GM18502 (cell line): Measurements from ENCODE around the gene APOL3.
"Not testable (repeated sequence)": the region's sequence is repeated elsewhere in the genome, so short reads cannot be mapped to it uniquely, and the experiment has no call there.

Experiments
- ATAC-seq: cut with Tn5 transposase; IDR thresholded peaks from one replicate; pipeline ENCODE4 v1.9.1; 2021; ENCODE audit warnings: mild to moderate bottlenecking; ENCODE audit not compliant: unreplicated experiment, poor library complexity

The APOL3 gene

DNA sequence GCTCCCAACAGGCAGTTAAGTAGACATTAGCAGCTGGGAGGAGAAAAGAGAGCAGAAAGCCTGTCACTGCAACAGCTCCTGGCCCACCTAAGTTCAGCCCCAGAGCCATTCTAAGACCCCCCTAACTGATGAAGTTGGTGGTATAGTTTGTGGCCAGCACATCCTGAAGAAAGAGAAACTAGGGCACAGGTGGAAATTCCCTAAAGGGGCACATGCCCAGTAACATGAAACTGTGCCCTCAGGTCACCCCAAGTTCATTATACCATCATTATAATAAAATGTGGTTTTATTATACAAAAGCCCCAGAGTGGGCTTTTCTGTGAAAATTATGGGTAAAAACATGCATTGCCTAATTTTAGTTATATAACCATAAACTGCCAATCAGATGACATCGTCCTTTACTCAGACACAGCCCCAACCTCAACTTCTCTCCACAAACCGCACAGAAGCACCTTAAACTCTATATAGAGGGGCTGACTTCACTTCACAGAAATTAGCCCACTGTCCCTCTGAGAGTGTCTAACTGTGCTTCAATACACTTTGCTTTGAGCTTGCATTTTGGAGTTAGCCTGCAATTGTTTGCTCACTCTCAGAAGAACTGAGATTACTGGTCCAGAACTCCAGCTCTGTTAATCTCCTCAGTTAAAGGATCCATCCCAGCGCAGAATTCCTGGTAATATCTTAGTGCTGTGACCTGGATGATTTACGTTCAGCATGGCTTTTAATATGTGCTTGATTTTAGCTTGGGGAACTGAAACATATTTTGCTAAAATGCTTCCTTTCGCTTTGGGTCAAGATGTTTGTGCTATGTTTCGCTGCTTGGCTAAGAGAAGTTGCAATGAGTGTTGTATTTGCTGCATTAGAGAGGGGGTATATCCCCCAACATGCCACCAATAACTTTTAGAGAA lies 1.8 kb upstream of the APOL3 start:
- peak; percentile 62 for ATAC-seq

DNA sequence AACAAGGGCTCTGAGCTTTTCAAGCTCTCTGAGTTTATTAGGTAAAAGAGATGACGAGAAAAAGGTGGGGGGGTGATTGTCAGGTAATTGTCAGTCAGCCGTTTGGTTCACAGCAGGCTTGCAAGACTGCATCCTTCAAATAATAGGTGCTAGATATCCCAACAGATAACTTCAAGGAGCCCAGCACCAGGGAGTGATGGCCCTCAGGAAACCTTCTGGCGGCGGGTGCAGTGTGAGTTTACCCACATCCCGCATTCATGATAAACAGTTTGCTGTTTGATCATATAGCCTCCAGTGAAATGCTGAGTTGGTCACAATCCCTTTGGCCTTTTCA lies 1.2 kb upstream of the APOL3 start:
- not testable (repeated sequence) for ATAC-seq

DNA sequence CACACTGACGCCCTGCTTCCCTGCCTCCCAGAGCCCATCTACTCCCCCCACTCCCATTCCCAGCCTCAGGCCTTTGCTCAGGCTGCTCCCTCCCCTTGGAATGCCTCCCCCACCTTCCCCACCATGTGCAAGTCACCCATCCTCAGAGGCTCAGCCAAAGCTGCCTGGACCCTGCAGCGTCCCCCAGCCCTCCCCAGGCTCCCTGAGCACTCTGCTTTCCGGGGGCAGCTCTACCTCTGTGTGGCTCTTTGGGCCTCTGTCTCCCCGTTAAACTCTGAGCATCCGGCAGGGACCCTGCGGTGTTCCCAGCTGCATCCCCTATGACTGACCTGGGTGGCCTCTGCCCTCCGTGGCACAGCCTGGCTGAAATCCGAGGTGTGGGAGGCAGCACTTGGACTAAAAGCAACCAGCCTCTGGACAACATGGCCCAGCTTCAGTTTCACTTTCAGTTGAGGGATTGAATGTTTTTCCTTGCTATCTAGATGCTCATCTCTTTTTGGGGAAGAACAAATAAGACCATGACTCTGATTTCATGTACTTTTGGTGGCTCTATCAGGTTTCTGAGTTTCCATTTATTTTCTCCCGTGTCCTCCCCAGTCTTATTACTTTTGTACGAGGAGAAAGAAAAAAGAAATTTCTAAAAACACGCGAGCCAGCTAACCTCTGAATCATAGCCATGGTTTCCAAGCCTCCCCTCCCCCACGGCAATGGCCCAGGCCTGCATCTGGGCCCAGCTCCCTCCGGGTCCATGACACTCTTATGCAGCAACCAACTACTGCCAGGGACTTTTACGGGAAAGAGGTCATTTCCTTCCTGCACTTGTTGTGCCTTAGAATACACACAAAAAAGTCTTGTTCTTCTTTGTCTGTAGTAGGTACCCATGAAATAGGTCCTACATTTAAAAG lies 3.8 kb downstream of the APOL3 start:
- no peak for ATAC-seq

DNA sequence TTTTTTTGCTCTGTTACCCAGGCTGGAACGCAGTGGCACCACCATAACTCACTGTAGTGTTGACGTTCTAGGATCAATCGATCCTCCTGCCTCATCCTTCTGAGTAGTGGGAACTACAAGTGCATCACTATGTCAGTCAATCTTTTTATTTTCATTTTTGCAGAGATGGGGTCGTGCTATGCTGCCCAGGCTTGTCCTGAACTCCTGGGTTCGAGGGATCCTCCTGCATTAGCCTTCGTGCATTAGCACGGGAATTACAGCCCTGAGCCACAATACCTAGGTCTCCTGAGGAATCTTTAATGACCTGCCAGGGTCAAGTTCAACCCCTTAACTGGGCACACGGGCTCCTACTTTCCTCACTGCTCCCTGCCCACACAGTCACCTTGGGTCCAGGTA lies 4.4 kb downstream of the APOL3 start:
- ATAC-seq, result no peak

DNA sequence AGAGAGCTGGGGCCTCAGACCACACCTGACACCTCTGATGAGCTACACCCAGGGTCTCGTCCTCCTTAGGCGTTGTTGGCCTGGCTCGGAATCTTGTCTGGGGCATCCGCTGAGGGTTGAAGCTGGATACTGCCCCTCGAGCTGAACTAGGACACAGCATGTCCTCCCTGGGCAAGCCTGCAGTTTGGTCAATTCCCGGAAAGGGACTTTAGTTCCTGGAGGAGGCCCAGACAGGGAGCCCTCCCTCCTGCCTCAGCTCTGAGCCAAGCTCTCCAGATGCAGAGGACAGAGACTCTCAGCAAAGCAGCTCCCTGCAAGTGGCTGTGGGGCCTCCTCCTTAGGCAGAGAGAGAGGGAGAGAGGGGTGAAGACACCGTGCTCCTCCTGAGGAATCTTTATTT lies 4.9 kb downstream of the APOL3 start:
- ATAC-seq, result no peak

DNA sequence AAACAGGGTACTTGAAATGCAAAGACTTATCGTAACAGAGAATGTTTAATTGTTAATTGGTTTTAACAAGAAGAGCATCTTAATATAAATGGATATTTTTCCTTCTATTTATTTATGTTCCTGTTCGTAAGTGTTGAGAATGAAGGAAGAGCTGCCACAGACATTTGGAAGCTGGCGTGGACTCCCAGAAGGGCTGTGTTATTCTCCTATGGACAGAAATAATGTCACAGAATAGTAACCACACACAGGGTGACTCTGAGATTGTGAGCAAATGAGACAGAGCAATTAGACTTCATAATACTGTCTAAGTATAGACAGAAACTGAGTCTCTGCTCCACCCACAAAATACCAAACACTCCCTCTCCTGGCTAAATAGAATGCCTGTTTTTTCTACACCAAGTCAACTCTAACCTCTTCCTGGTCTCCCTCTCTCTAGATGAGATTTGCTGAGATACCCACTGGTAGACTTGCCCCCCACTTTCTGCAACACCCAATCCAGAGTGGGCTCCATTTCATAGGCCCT lies 6.1 kb downstream of the APOL3 start:
- ATAC-seq, result no peak

DNA sequence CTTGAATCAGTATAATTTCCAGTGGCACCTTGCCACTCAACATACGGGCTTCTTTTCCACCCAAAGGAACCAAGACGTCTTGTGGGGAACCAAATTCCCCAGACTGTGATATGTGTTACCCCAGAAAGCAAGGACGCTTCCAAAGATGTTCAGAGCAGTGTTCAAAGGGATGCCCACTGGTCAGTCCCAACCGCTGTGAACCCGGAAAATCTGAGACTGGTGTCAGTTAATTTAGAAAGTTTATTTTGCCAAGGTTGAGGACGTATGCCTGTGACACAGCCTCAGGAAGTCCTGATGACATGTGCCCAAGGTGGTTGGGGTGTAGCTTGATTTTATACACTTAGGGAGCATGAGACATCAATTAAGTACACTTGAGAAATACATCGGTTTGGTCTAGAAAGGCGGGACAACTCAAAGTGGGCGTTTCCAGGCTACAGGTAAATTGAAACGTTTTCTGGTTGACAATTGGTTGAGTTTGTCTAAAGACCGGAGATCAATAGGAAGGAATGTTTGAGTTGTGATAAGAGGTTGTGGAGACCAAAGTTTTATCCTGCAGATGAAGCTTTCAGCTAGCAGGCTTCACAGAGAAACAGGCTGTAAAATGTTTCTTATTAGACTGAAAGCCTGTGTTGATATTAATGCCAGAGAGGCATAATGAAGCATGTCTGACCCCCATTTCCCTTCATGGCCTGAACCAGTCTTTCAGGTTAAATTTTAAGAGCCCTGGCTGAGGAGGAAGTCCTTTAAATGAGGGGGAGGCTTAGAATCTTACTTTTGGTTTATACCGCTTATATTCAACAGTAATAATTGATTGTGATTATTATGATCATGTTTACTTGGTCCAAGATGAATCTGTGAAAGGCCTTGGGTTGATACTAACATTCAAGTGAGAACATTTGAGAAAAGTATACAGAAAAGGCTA lies 6.8 kb downstream of the APOL3 start:
- no peak for ATAC-seq

DNA sequence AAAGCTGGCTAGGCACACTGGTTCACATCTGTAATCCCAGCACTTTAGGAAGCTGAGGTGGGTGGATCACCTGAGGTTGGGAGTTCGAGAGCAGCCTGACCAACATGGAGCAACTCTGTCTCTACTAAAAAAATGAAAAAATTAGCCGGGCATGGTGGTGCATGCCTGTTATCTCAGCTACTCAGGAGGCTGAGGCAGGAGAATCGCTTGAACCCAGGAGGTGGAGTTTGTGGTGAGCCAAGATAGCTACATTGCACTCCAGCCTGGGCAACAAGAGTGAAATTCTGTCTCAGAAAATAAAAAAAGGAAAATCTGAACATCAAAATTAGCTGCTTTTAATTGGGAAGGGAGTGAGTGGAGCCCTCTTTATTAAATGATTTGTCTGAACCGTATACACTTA lies 7.7 kb downstream of the APOL3 start:
- not testable (repeated sequence) for ATAC-seq

DNA sequence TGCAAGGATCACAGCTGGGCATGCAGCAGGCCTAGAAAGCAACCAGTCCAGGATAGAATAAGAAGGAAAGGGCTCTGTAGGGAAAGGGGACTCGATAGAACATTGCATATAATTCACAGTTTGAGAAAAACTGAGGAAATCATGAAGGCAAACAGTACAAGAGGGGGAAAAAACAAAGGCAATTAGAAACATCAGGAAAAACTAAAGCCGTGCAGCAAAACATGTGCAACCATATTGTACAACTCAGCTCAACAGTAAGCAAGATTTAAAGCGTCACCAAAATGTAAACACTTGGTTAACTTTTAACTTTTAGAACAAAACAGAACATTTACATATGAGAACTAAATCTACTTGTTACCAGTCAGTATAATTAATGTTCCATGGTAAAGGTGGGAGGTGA lies 8.5 kb downstream of the APOL3 start:
- no peak for ATAC-seq

DNA sequence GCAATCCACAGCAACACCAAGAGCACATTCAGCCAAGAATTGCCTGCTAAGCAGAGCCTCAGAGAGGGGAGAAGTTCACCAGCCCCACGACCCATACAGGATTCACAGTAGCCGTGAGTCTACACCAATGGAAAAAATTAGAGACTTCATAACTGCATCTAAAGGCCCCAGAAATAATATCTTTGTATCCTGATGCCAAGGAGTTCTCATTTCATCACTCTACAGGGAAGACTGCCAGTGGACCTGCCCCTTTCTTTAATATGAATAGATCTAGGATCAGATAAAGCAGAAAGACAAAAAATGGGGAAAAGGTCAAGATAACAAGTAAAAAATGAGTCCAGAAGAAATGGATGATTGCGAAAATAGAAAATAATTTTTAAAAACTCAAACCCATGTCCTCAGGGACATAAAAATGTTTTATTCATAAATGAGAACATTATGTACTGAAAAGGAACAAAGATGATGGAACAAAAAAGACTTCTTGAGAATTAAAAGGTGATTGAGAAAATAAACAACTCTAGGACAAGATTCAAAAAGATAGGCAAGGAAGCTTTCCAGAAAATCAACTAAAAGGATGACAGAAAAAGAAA lies 9.5 kb downstream of the APOL3 start:
- no peak for ATAC-seq

DNA sequence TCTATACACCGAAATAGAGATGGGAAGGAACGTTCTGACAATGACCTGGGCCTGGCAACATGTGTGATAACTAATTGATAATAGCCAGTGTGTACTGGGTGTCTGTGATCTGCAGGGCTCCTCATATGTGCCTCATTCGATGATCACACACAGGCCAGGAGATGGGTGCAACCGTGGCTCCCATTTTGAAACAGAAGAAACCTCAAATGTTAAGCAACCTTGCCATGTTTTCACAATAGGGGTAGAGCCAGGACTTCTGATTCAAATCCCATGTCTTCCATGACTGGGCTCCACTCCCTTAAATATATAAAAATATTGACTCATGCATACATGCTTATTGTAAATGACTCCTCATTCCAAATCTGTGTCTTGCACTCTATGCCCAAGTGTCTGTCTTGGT lies 11.1 kb downstream of the APOL3 start:
- ATAC-seq, result no peak

DNA sequence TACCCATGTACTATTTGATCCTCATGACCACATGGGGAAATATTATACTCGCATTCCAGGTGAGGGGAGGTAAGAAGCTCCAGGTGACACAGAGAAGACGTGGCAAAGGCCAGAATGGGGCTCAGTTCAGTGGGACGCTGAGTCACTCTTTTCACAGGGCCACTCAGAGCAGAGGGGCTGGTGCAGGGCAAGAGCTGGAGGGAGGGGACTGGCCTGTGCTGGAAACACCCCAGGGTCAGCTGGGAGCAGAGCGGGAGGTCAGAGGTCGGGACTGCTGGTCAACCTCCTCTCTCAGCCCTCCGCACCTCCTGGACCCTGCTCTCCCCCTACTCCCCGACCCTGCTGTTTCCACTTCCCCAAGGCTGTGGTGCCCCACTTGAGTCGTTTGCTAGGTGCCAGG lies 12.1 kb downstream of the APOL3 start:
- no peak for ATAC-seq

DNA sequence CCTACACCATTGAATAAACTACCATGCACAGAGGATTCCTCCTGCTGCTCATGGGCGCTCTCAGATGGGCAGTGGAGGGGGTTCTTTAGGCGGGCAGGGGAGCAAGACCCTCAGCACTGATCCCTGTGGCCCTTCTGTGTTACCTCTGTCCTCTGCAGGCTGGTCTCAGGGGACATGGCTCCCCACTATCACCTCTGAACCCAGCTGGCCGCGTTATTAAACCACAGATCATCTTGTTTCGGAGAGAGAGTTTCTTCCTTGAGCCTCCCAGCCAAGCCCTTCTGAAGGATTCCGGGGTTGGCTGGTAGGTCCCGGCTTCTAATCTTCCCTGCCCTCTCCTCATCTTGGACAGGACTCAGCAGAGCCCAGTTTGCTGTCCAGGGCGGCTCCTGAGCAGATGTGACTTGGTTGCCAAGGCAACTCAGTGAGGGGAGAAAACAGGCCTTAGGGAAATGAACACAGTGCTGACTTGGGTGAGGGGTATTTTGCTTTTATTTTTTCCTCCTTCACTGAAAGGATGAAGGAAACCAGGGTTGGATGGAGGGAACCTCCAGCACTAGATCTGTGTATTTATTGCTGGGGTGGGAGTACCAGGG lies 13.3 kb downstream of the APOL3 start:
- no peak for ATAC-seq

DNA sequence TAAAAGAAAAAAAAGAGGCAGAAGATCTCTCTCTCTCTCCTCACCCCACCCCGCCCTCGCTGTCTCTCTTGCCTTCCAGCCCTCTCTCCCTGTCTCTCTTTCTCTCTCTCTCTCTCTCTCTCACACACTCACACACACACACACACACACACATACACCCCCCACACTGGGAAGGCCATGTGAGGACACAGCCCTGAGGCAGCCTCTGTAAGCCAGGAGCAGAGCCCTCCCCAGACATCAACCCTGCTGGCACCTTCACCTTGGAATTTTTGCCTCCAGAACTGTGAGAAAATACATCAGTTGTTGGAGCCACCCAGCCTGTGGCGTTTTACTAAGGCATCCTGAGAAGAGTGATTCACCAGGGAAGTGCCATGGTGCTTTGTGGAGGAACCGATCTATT lies 14.7 kb downstream of the APOL3 start:
- ATAC-seq, result no peak

DNA sequence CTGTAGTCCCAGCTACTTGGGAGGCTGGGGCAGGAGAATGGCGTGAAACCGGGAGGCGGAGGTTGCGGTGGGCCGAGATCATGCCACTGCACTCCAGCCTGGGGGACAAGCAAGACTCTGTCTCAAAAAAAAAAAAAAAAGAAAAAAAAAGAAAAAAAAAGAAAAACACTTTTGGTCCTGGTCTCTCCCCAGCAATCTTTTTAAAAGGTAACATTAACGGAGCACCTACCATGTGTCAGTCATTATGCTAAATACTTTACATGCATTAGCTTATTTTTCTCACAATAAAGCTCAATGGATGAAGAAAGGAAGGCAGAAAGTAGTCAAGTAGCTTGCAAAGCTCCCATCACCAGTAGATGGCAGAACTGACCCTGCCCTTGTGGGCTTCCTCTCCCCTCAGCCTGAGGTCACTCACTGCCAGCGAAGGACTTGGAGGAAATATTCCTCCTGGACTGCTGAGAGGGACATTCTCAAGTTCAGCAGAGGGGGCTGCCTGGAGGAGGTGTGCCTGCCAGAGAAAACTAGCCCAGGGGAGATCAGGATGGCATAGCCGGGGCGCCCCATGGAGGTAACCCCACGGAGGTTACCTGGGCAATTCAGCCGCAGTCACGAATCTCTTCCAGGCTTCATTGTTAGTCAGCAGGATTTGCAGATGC lies 15.5 kb downstream of the APOL3 start:
- no peak for ATAC-seq

DNA sequence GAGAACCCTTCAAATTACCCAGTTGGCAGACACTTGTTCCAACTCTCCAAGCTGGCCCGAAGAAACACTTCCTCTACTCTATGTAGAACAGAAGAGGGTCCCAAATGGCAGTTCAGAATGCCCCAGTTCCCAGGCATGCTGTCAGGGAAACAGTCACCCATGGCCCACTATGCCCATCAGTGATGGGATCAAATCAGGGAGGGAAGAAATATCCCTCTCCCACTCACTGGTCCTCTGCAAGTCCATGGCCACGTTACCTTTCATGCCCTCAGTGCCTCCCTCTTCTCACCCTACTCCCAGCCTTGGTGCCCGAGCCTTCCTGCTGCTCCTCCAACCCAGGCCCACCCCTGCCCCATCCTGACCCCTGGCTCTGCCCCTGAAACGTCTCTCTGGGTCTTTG lies 16.6 kb downstream of the APOL3 start:
- ATAC-seq, result no peak

DNA sequence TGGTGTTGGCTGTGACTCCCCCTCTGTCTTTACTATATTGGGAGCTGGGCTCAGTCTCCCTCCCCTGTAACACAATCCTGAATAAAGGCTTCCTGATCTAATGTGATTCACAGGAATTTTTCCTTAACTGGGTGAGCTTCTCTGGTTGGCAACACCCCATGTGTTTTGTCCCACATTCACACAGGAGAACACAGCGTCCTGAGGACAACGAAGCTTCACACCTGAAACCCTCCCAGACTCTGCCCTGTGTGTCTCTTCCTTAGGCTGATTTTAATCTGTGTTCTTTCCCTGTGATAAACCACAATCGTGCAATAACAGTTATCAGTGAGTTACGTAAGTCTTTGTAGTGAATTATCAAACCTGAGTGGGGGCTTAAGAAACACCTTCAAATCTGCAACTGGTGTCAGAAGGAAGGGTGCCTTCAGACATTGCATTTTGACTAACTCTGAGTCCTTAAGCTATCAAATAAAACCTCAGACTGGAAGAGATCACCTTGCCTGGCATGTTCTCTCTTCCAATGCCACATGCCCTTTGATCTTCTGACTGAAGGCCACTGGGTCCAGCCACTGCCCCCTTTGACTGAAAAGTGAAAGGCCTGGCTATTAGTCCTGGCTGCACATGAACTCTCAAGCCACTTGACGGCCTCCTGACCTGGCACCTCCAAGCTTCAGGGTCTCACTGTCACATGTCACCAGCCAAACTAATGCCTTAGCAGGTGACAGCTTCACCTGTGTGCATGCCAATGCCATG lies 17.3 kb downstream of the APOL3 start:
- ATAC-seq, result no peak

DNA sequence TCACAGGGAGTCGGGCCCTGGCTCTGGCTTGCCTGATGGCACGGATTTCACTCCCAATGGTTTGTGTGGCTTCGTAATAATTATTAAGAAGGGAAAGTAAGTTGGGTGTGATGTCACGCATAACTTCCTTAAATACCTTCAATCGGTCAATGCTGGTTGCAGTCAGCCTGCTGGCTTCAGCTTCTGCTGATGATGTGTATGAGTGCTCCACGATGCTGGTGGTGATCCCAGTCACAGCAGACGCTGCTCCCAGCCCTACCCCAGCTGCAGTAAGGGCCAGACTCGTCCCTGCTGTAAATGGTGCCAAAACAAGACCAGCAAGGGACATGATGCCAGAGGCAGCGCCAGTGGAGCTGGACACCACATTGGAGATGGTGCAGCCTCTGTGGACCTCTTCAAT lies 19.1 kb downstream of the APOL3 start:
- ATAC-seq, result no peak
